Neutrophil (primary cell): ENCODE data around the gene XXYLT1.

Experiments
- H3K27ac ChIP-seq: fragments of 200-600 bp; sonication (generic); 2 replicates; pipeline ENCODE4 v1.5.1; 2016; ENCODE audit warnings: mild to moderate bottlenecking, moderate library complexity
- H3K27me3 ChIP-seq: fragments of 200-600 bp; sonication (generic); 2 replicates; pipeline ENCODE4 v1.6.0; 2016; ENCODE audit warnings: mild to moderate bottlenecking
- H3K36me3 ChIP-seq: fragments of 200-600 bp; sonication (generic); 2 replicates; pipeline ENCODE4 v1.5.1; 2017
- H3K4me1 ChIP-seq, 2 experiments: fragments of 200-600 bp in 1 of 2; sonication (generic) in 1 of 2; 1 replicate in 1 of 2; 2 replicates in 1 of 2; pipeline versions ENCODE4 v1.5.1 to v1.6.1; 2013 to 2016; ENCODE audit warnings: low read depth in 1 of 2, low read length in 1 of 2, mild to moderate bottlenecking in 1 of 2, moderate library complexity in 1 of 2; ENCODE audit not compliant: control insufficient read depth in 1 of 2, insufficient read depth in 1 of 2
- H3K4me3 ChIP-seq, 2 experiments: fragments of 200-600 bp in 1 of 2; sonication (generic) in 1 of 2; 1 replicate in 1 of 2; 2 replicates in 1 of 2; pipeline ENCODE4 v1.5.1; 2013 to 2016; ENCODE audit warnings: low read depth in 1 of 2, low read length in 1 of 2, mild to moderate bottlenecking in 1 of 2, moderate library complexity in 1 of 2
- H3K9me3 ChIP-seq: fragments of 200-600 bp; sonication (generic); 2 replicates; pipeline ENCODE4 v1.5.1; 2016
- TF ChIP-seq, protein P1 (sequence below): fragments of 200-600 bp; sonication (generic); IDR thresholded peaks from 2 replicates; pipeline ENCODE4 v1.5.1; 2016; ENCODE audit warnings: antibody characterized with exemption

The XXYLT1 gene

DNA sequence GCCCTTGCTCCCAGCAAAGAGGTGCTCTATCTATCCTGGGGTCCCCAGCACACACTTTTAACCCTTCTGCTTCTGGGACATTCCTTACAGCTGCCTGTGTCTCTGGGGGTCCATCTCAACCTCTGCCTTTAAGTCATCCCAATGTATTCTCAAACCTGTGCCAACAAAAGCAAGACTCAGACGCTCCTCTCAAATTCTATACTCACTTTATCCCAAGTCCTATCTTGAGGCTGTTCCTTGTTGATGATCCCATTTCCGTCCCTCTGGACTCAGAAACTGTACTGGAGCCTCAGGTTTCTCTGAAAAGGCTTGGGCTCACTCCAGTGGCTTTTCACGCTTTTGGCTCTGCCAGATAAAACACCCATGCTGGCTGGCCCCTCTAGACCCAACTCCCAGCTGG is 69.7 kb downstream of the XXYLT1 start:
- TF ChIP-seq, protein P1, sequence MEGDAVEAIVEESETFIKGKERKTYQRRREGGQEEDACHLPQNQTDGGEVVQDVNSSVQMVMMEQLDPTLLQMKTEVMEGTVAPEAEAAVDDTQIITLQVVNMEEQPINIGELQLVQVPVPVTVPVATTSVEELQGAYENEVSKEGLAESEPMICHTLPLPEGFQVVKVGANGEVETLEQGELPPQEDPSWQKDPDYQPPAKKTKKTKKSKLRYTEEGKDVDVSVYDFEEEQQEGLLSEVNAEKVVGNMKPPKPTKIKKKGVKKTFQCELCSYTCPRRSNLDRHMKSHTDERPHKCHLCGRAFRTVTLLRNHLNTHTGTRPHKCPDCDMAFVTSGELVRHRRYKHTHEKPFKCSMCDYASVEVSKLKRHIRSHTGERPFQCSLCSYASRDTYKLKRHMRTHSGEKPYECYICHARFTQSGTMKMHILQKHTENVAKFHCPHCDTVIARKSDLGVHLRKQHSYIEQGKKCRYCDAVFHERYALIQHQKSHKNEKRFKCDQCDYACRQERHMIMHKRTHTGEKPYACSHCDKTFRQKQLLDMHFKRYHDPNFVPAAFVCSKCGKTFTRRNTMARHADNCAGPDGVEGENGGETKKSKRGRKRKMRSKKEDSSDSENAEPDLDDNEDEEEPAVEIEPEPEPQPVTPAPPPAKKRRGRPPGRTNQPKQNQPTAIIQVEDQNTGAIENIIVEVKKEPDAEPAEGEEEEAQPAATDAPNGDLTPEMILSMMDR = no peak
- Histone ChIP-seq H3K27me3 (no peaks in the 10 kb centered on the region), H3K27ac (no peak overlapping the region), H3K4me1 (peaks cover 10 to 19% of the 10 kb centered on the region in 2 experiments), H3K4me3 (no peak overlapping the region), H3K9me3 (no peaks in the 10 kb centered on the region), H3K36me3 (no peaks in the 10 kb centered on the region)

DNA sequence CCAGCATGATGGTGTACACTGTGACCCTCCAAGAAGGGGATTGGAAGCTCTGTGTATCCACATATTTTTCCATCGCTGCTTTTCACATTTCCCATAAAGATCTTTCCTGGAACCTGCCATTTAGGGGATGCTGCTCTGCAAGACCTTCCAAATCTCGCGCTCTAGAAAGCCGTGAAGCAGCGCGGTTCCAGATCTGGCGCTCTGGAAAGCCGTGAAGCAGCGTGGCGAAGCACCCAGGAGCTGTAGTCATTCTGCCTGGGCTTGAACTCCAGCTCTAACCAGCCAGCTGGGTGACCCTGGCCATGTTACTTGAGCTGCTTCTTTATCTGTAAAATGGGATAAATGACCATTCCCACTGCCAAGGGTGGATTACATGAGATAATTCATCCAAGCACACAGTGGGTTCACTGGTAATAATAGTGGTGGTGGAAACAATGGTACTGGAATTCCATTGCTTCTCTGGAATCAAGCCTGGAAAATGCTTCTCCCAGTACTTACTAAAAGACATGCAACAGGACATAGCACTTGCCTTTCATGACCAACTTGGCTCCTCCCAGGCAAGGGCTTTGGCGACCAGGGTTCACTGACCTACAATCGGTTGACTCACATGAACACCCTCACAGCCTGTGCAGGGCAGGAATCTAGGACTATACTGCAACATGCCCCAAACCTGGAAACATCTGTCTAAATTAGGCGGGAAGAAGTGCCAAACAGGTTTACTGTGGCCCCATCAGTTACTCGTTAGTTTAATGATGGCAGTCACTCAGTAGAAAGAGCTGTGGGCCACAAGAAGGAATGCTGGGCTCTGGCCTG is 70.7 kb downstream of the XXYLT1 start:
- Histone ChIP-seq H3K9me3 (no peaks in the 10 kb centered on the region), H3K4me1 (peaks cover 8 to 16% of the 10 kb centered on the region in 2 experiments)
- TF ChIP-seq, protein P1 = no peak

DNA sequence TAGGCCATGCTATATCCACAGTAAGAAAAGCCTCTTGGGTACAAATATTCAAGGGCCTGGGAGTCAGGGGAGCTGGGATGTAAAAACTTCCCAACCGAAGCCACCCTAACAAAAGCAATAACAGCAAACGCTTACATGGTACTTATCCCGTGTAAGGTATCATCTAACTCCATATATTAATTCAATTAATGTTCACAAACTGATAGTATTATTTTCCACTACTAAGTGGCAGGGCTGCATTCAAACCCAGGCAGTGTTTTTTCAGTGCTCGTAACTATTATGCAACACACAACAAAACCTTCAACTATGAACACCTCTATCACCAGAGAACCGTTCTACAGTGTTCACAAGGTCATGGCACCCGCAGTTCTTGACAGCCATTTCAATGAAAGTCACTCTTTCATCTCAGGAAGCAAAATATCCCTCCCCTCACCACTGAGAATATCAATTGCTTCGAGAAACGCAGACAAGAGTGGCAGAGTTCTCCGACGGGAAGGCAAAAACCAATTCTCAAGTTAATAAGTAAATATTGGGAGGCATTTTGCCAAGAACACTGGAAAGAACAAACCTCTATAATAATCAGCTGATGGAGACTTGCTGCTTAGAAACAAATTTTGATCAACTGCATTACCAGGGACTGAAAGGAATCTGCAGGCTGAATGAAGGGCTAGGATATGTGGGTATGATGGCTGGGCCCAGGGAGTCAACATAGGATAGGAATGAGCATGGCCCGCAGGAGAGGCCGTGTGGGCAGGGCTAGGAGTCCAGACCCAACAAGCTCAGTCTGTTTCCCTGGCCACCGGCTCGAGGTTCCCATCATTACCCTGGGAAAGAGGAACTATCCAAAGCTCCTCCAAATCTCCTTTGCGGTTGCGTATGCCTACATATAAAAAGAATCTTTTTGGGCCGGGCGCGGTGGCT is 72.3 kb downstream of the XXYLT1 start:
- peak overlapping the region; percentile 3 for H3K27ac ChIP-seq
- no peak overlapping the region for H3K4me3 ChIP-seq
- no peaks in the 10 kb centered on the region for H3K27me3 ChIP-seq
- TF ChIP-seq, protein P1 = no peak
- H3K9me3 ChIP-seq = no peaks in the 10 kb centered on the region
- H3K4me1 ChIP-seq = peaks cover 0 to 7% of the 10 kb centered on the region in 2 experiments
- H3K36me3 ChIP-seq = no peaks in the 10 kb centered on the region

More for the DNA sequence above, 70.7 kb downstream of the XXYLT1 start:
- Histone ChIP-seq H3K36me3 (no peaks in the 10 kb centered on the region), H3K27me3 (no peaks in the 10 kb centered on the region), H3K4me3 (no peak overlapping the region), H3K27ac (no peak overlapping the region)

DNA sequence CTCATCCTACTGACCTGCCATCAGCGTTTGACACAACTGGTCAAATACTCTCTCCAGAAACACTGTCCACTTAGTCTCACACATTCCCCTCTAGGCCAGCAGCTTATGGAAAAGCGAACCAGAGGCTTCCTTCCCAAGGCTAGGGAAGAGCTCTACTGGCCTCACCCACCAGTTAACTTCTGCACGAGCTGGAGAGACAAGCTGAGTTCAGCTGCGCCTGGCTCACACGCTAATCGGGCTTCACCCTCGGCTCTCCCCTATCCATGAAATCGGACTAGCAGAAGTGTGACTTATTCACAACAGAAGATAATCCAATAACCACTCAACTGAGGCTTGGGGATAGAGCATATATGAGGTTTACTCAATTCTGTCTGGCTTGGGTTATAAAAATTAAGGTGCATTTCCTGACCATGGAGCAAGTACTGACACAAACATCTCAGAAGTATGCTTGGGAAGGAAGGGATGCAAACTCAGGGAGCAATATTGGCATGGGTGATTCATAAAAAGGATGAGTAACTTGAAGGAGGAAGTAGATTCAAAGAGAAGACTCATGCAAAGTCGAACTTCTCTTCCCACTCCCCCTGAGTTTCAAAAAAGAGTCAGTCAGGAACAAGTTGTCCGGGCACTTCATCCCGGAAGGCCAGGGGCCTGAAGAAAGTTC is 73.1 kb downstream of the XXYLT1 start:
- Histone ChIP-seq H3K36me3 (no peaks in the 10 kb centered on the region), H3K27ac (peak overlapping the region; percentile 3), H3K27me3 (no peaks in the 10 kb centered on the region), H3K9me3 (no peaks in the 10 kb centered on the region), H3K4me1 (peaks cover 0 to 7% of the 10 kb centered on the region in 2 experiments), H3K4me3 (no peak overlapping the region)
- TF ChIP-seq, protein P1 = no peak

DNA sequence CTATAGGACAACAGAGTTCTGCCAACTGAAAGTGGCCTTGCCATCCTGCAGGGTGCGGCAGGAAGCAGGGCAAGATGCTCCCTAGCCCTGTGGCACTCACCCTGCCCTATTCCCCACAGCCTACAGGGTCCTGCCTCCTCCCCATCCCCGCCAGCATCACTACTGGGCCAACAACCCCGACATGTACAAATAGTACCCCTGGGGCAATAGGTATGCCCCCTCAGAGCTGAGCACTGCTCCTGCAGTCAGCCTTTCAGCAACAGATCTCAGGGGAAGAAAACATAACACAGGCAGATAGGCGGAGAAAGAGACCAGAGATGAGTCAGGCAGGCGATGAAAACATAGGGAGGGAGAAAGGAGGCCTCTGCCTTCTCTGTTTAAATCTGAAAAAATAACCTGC is 74.7 kb downstream of the XXYLT1 start:
- Histone ChIP-seq H3K9me3 (no peaks in the 10 kb centered on the region), H3K27me3 (no peaks in the 10 kb centered on the region), H3K4me3 (no peak overlapping the region), H3K4me1 (peaks cover 0 to 7% of the 10 kb centered on the region in 2 experiments), H3K36me3 (no peaks in the 10 kb centered on the region), H3K27ac (no peak overlapping the region)
- TF ChIP-seq, protein P1 = no peak
